Measurements from ENCODE around the gene NDUFS3. TPM values are rescaled to one million over a fixed set of nuclear protein-coding genes. Genes with fewer than 3 reads are reported as not detected.

The NDUFS3 gene
- total and polyA plus RNA-seq, 10 of the 15 experiments (the other 5 are each of a cell fraction or from before 2014, with no cell fraction given): 22.3 to 217 (median 125) TPM

- TF ChIP-seq E2F8 (IDR thresholded peaks at IDR 0.05; ENCODE audit: low read depth, partially characterized antibody) (no peak), EP300 (IDR thresholded peaks at IDR 0.05; ENCODE audit: borderline replicate concordance in 1 of 2, control insufficient read depth in 1 of 2, low read depth in 2 of 2, low read length in 2 of 2) (no peak), NFIC (IDR thresholded peaks at IDR 0.05; ENCODE audit: low read depth, low read length) (no peak), CUX1 (IDR thresholded peaks at IDR 0.05; ENCODE audit: insufficient replicate concordance, low read depth, low read length) (no peak), SPI1 (IDR thresholded peaks at IDR 0.05; ENCODE audit: borderline replicate concordance, insufficient read depth, low read depth, low read length) (peak; percentile 93), HDGF (IDR thresholded peaks at IDR 0.05) (no peak), SMAD5 (IDR thresholded peaks at IDR 0.05; ENCODE audit: low read depth) (no peak), KDM1A (IDR thresholded peaks at IDR 0.05; ENCODE audit: borderline replicate concordance) (no peak), EZH2 (IDR thresholded peaks at IDR 0.05; ENCODE audit: borderline replicate concordance, control insufficient read depth, low read depth, low read length) (no peak), MTA3 (IDR thresholded peaks at IDR 0.05; ENCODE audit: borderline replicate concordance, low read length) (no peak), SMAD1 (IDR thresholded peaks at IDR 0.05; ENCODE audit: low read depth, partially characterized antibody) (no peak), POLR2A (IDR thresholded peaks at IDR 0.05; ENCODE audit: low read depth, low read length) (no peak), NR2C1 (IDR thresholded peaks at IDR 0.05) (no peak), PBX3 (IDR thresholded peaks at IDR 0.05; ENCODE audit: insufficient replicate concordance, low read depth, low read length) (no peak), CTCF (IDR thresholded peaks at IDR 0.05 in 2 of 3, conservative IDR thresholded peaks at IDR 0.05 in 1 of 3; ENCODE audit: control insufficient read depth in 2 of 3, extremely low read depth in 1 of 3, insufficient read depth in 1 of 3, low read depth in 3 of 3, low read length in 3 of 3) (no peak)
Observed at GRCh38 chr11:47611348-47611794, 32.5 kb downstream of the NDUFS3 start (continued).
